GM10266 (cell line): Measurements from ENCODE around the gene ADAMTS4.

Experiments
- DNase-seq: peaks from one replicate; pipeline ENCODE4 v3.0.0; 2012; ENCODE audit errors: extremely low spot score
- CTCF ChIP-seq: IDR thresholded peaks from 2 replicates; pipeline ENCODE4 v1.5.1; 2012; ENCODE audit warnings: mild to moderate bottlenecking, low read depth; ENCODE audit not compliant: control insufficient read depth, insufficient read depth; ENCODE audit errors: missing control alignments

The ADAMTS4 gene

GRCh38 chr1:161191971-161192370, 6.9 kb downstream of the ADAMTS4 start:
- TF ChIP-seq CTCF = no peak
- no peak for DNase-seq

- DNase-seq = no peak
- no peak for TF ChIP-seq CTCF
Observed at GRCh38 chr1:161190962-161191521, 7.8 kb downstream of the ADAMTS4 start.

DNA sequence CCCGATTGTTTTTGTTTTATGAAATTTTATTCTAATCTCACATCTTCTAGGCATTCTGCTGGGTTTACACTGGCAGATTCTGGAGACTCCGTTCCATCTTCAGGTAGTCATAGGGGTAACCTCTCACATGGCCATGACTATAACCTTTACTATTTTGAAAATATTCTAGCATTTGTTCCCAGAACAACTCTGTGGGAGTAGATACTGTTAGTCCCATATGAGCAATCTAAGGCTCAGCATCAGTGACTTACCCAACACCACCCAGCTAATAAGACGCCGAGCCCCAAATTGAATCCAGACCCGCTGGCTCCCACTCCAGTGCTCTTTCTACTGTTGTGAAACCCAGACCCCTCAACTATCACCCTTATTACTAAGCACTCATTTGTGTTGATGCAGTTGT, 9.8 kb downstream of the ADAMTS4 start:
- DNase-seq = no peak
- no peak for TF ChIP-seq CTCF

GRCh38 chr1:161188381-161188780, 10.5 kb downstream of the ADAMTS4 start:
- DNase-seq = no peak
- TF ChIP-seq CTCF = no peak

DNA sequence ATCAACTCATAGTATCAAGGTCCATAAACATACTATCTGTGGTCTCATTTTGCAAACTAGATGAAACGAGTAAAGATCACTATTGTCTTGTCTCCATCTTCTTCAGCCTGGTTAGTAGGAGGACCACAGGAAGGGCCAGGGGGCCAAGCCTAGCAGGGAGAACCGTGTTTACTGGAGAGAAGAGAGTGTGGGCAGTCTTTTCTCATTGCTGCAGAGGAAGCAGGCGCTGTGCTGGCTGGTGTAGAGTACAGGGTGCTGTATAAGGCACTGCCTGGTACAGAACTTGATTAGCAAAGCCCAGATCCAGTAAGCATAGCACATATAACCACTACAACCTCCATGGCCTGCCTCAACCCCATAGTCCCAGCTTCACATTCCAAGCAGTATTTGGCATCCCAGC, 11.5 kb downstream of the ADAMTS4 start:
- no peak for DNase-seq
- no peak for TF ChIP-seq CTCF

GRCh38 chr1:161185732-161186311, 13.0 kb downstream of the ADAMTS4 start:
- no peak for TF ChIP-seq CTCF
- DNase-seq = no peak

- DNase-seq = peak; percentile 90
- TF ChIP-seq CTCF = no peak
Observed at GRCh38 chr1:161185282-161185682, 13.6 kb downstream of the ADAMTS4 start.
